NB4 (cell line): ENCODE results near the gene CREB5.

Experiments used
- DNase-seq: peaks from one replicate; pipeline ENCODE4 v3.0.0; 2010; ENCODE audit warnings: low read depth
- H3K4me3 ChIP-seq: one replicate; pipeline ENCODE4 v1.5.1; 2011; ENCODE audit warnings: mild to moderate bottlenecking, low read depth, low read length, moderate library complexity
- MYC ChIP-seq: IDR thresholded peaks from 2 replicates; pipeline ENCODE4 v1.6.1; 2011; ENCODE audit warnings: low read depth, low read length
- POLR2A ChIP-seq: IDR thresholded peaks from 2 replicates; pipeline ENCODE4 v1.6.1; 2011; ENCODE audit warnings: mild to moderate bottlenecking; ENCODE audit not compliant: insufficient read length; ENCODE audit errors: extremely low read depth
- TF ChIP-seq, protein P1 (sequence below): IDR thresholded peaks from 2 replicates; pipeline ENCODE4 v1.6.1; 2011; ENCODE audit warnings: low read depth, low read length
- TF ChIP-seq, protein P2 (sequence below): IDR thresholded peaks from one replicate; pipeline ENCODE4 v1.5.1; 2012; ENCODE audit warnings: low read depth, low read length

The CREB5 gene

DNA sequence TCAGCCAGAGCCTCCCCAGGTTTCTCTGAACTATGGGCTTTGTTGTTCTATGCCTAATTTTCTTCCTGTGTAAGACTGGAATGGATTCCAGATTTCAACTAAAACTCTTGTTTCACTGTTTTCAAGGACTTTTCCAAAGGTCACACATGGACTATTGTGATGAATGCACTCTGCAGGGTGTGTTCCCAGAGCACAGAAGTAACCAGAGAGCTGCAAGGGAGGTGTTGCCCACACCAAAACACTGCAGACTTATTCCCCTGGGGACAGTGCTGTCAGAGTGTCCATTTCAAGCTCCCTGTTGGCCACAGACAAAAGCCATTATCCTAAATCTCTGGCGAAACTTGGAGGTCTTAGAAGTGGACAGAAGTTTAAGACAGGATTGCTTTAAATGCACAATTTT is 314.2 kb downstream of the CREB5 start:
- DNase-seq, result no peak
- no peak for TF ChIP-seq MYC
- TF ChIP-seq, protein P1, sequence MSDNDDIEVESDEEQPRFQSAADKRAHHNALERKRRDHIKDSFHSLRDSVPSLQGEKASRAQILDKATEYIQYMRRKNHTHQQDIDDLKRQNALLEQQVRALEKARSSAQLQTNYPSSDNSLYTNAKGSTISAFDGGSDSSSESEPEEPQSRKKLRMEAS, result no peak
- TF ChIP-seq, protein P2, sequence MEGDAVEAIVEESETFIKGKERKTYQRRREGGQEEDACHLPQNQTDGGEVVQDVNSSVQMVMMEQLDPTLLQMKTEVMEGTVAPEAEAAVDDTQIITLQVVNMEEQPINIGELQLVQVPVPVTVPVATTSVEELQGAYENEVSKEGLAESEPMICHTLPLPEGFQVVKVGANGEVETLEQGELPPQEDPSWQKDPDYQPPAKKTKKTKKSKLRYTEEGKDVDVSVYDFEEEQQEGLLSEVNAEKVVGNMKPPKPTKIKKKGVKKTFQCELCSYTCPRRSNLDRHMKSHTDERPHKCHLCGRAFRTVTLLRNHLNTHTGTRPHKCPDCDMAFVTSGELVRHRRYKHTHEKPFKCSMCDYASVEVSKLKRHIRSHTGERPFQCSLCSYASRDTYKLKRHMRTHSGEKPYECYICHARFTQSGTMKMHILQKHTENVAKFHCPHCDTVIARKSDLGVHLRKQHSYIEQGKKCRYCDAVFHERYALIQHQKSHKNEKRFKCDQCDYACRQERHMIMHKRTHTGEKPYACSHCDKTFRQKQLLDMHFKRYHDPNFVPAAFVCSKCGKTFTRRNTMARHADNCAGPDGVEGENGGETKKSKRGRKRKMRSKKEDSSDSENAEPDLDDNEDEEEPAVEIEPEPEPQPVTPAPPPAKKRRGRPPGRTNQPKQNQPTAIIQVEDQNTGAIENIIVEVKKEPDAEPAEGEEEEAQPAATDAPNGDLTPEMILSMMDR, result no peak
- no peak for TF ChIP-seq POLR2A

DNA sequence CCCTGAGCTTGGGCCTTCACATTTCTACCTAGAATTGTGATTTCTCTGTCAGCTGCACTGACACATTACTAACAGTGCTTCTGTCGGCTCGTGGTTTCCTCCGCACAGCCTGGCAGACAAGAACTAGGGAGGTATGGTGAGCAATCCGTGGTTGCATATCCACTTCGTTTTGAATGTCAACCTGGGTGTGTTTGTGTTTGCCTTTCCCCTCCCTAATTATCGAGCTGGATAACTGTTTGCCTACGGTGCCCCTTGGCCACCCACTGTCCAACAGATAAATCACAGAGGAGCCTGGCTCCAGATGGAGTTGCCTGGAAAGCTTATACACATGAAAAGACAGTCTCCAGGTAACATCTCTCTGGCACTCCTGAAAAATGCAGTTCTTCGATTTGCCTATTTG is 317.0 kb downstream of the CREB5 start:
- DNase-seq, result no peak
- TF ChIP-seq MYC, result no peak
- no peak for TF ChIP-seq POLR2A
- TF ChIP-seq, protein P2, result no peak
- TF ChIP-seq, protein P1, result no peak

More for the DNA sequence above, 314.2 kb downstream of the CREB5 start:
- H3K4me3 ChIP-seq, result no peak overlapping the region

DNA sequence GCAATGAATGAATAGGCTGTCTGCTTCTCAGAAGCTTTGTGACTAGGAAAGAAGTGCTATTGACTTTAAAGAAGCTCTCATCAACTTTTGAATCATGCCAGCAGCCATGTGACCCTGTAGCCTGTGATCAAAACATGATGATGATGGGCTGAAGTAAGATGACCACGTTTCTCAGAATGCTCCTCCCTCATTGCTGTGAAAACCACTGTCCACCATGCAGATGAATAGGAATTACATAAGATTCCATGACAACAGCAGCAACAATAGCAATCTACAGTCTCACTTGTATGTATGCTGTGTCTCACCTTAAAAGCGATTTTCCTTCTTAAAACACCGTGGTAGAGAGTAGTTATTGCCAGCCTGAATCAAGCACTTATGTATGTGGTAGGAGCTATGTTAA is 317.4 kb downstream of the CREB5 start:
- H3K4me3 ChIP-seq, result no peak overlapping the region
- TF ChIP-seq POLR2A (no peak), MYC (no peak)
- TF ChIP-seq, protein P2, result no peak
- TF ChIP-seq, protein P1, result no peak
- DNase-seq, result no peak

More for the DNA sequence above, 317.0 kb downstream of the CREB5 start:
- H3K4me3 ChIP-seq, result no peak overlapping the region

DNA sequence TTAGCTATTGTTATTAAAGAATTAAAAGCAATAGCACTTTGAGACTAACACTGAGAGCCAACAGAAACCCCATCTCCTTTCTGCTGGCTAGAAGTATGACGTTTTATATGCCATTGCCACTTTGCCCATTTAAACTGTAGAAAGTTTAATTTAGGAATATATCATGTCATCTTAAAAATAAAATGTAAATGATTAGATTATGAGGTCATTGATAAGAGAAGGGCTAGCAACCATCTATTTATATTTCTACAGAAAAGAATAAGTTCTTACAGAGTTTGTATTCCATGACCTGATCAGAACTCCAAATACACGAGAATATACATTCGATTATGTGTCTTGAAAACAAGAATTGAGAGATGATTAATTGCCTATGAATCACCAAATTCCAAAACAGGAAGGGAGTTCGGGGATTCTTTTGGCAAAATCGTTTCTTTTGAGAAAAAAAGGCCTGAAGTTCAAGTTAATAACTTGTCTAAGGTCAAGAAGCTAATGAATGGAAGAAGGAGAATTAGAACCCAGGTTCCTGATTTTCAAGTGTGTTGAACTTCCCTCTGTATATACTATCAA is 318.9 kb downstream of the CREB5 start:
- DNase-seq, result no peak
- TF ChIP-seq POLR2A, result no peak
- TF ChIP-seq, protein P2, result no peak
- TF ChIP-seq MYC, result no peak
- TF ChIP-seq, protein P1, result no peak
- no peak overlapping the region for H3K4me3 ChIP-seq

DNA sequence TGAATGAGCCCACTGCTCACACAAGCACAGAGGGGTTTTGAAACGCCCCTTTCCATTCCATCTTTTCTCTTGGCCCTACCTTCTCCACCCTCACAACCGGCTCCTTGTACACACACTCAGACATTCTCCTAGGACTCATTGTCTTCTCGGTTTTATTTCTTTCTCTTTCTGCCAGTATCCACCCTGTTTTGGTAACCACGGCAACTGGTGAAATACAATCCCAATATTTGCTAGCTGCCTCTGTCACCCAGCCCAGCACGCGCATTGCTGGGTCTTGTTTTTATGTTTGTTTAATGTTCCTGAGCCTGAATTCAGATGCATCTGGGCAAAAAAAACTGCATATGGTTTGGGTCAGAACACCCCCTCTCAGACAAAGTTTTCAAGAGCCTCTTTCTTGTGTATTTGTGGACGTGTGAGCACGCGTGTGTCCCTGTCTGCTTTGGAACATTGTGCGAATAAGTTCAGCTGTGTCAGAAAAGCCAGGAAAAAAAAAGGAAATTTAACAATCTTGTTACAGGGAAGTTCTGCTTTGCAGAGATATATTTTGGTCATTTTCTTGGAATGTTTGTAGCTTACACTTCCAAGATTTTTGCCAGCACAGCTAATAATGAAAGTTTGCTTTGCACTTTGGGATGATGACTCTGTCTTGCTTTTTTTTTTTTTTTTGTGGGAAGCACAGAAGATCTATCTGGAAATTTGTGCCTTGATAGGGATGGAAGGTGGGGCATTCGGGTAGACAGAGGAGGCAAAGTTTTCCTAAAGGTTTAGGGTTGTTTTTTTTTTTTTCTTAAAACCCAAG is 320.0 kb downstream of the CREB5 start:
- DNase-seq, result no peak
- no peak for TF ChIP-seq MYC
- no peak for TF ChIP-seq POLR2A
- TF ChIP-seq, protein P1, result no peak
- TF ChIP-seq, protein P2, result no peak
- no peak overlapping the region for H3K4me3 ChIP-seq

DNA sequence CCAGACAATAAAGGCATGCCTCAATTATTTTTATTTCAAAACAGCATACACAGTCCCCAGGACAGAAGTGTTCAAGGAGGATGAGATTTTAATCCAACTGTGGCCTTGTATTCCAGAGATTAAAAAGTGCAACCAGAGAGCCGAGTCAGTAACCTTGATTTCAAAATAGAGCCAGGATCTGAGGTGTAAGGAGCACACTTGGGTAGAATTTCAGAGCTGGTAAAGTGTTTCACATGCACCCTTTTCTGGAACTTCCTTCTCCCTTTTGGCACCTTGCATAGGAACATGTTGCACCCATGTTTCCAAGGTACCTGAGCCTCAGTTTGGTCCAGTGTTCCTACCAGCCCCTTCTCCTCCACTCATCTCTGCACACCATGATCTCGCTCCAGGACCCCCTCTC is 320.7 kb downstream of the CREB5 start:
- TF ChIP-seq MYC (no peak), POLR2A (no peak)
- TF ChIP-seq, protein P1, result no peak
- TF ChIP-seq, protein P2, result no peak
- H3K4me3 ChIP-seq, result no peak overlapping the region
- DNase-seq, result no peak
